Ovary (tissue), 3 donors: ENCODE data around the gene ARIH2.

ENCODE experiments used
- POLR2A ChIP-seq: fragments of 450-650 bp; IDR thresholded peaks from one replicate; pipeline ENCODE4 v1.6.1; 2017; ENCODE audit warnings: antibody characterized with exemption, mild to moderate bottlenecking, moderate library complexity
- TF ChIP-seq, protein P1 (sequence below), 3 donors: fragments of 450-650 bp in 2 of 3; fragments of 200-600 bp in 1 of 3; IDR thresholded peaks; one replicate each; pipeline versions ENCODE4 v1.5.1 to v1.8.0; 2016 to 2022; ENCODE audit warnings: antibody characterized with exemption in 3 of 3, mild to moderate bottlenecking in 1 of 3
- donor health status: DM: no; HTN: no; CAD: no.

DNA sequence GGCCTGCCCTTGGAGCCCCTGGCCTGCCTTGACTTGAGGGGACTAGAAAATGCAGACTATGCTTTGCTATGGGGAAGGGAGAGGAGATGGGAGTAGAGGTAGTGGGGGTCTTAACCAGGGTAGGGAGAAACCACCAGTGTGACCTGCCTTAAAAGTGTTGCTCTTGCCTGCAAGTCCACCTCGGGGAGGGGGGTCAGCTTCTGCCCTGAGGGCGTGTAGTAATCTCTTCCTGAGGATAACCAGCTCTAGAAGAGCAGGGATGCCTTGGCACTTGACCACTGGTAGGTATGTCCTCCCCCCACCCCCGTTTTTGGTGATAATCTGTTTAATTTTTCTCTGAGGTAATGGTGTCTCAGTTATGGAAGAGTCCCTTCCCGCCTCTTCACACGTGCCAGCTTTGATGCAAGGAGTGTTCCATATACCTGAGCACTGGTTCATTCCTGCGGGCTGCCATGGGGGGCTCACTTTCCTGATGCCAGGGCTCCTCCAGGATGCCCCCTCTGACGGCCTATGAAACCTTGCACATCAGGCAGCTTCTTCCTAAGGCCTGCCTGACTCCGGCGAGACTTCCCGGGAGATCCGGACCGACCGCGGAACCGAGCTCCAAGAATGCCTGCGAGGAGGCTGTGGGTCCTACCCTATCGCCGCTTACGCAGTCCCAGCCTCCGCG is 70.6 kb downstream of the ARIH2 start:
- no peak for TF ChIP-seq POLR2A
- TF ChIP-seq, protein P1, sequence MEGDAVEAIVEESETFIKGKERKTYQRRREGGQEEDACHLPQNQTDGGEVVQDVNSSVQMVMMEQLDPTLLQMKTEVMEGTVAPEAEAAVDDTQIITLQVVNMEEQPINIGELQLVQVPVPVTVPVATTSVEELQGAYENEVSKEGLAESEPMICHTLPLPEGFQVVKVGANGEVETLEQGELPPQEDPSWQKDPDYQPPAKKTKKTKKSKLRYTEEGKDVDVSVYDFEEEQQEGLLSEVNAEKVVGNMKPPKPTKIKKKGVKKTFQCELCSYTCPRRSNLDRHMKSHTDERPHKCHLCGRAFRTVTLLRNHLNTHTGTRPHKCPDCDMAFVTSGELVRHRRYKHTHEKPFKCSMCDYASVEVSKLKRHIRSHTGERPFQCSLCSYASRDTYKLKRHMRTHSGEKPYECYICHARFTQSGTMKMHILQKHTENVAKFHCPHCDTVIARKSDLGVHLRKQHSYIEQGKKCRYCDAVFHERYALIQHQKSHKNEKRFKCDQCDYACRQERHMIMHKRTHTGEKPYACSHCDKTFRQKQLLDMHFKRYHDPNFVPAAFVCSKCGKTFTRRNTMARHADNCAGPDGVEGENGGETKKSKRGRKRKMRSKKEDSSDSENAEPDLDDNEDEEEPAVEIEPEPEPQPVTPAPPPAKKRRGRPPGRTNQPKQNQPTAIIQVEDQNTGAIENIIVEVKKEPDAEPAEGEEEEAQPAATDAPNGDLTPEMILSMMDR (IDR thresholded peaks at IDR 0.05), result no peak
